ENCODE results near the gene KLHDC8A.

The KLHDC8A gene

GRCh38 chr1:205342986-205343385, 13.7 kb downstream of the KLHDC8A start:
- DNase-seq, result no peak

GRCh38 chr1:205340676-205341075, 16.0 kb downstream of the KLHDC8A start:
- no peak for DNase-seq

- peak; percentile 20 for DNase-seq
These were observed 17.0 kb downstream of the KLHDC8A start for GRCh38 chr1:205339717-205340116.

GRCh38 chr1:205339197-205339702, 17.5 kb downstream of the KLHDC8A start:
- no peak for DNase-seq

GRCh38 chr1:205338011-205338410, 18.7 kb downstream of the KLHDC8A start:
- DNase-seq, result no peak

GRCh38 chr1:205337481-205337880, 19.2 kb downstream of the KLHDC8A start:
- DNase-seq, result no peak

- peak; percentile 88 for DNase-seq
These were observed 21.0 kb downstream of the KLHDC8A start for GRCh38 chr1:205335692-205336091.

- no peak for DNase-seq
These were observed 24.5 kb downstream of the KLHDC8A start for GRCh38 chr1:205332015-205332791.

GRCh38 chr1:205330150-205330549, 26.6 kb downstream of the KLHDC8A start:
- no peak for DNase-seq

GRCh38 chr1:205329719-205330118, 27.0 kb downstream of the KLHDC8A start:
- no peak for DNase-seq

GRCh38 chr1:205328476-205328875, 28.2 kb downstream of the KLHDC8A start:
- DNase-seq, result no peak

GRCh38 chr1:205326812-205327466, 29.8 kb downstream of the KLHDC8A start:
- DNase-seq, result no peak

- DNase-seq, result peak; percentile 54
These were observed 31.3 kb downstream of the KLHDC8A start for GRCh38 chr1:205325334-205325884.

GRCh38 chr1:205324781-205325180, 31.9 kb downstream of the KLHDC8A start:
- no peak for DNase-seq

- no peak for DNase-seq
These were observed 32.9 kb downstream of the KLHDC8A start for GRCh38 chr1:205323794-205324193.

- no peak for DNase-seq
These were observed 34.8 kb downstream of the KLHDC8A start for GRCh38 chr1:205321959-205322283.

GRCh38 chr1:205321162-205321958, 35.4 kb downstream of the KLHDC8A start, which contains the start of gene NUAK2:
Gene NUAK2, minus strand, starts transcription at chr1:205321745. Its CDS starts 117 bp downstream, at chr1:205321628.
- DNase-seq, result peak; percentile 93

- DNase-seq, result peak; percentile 44
These were observed 37.4 kb downstream of the KLHDC8A start for GRCh38 chr1:205319081-205320018.

GRCh38 chr1:205318231-205318991, 38.3 kb downstream of the KLHDC8A start:
- no peak for DNase-seq

- DNase-seq, result no peak
These were observed 39.3 kb downstream of the KLHDC8A start for GRCh38 chr1:205317311-205317917.

- no peak for DNase-seq
These were observed 40.6 kb downstream of the KLHDC8A start for GRCh38 chr1:205316161-205316566.

Measured in stimulated activated CD4-positive, alpha-beta T cell treated with anti-CD3 and anti-CD28 coated beads, Interleukin-15, amount 100 ng/mL, for 24 hours (primary cell).